Neural cell (in vitro differentiated cells): ENCODE results near the gene ZBTB32.

Experiments
- CTCF ChIP-seq: fragments of 450-650 bp; IDR thresholded peaks from 2 replicates; pipeline ENCODE4 v1.5.1; 2014; ENCODE audit warnings: antibody characterized with exemption, mild to moderate bottlenecking, moderate library complexity; ENCODE audit not compliant: poor library complexity, severe bottlenecking
- MXI1 ChIP-seq: fragments of 450-650 bp; conservative IDR thresholded peaks from 2 replicates; pipeline ENCODE4 v1.6.1; 2014; ENCODE audit warnings: antibody characterized with exemption, mild to moderate bottlenecking; ENCODE audit not compliant: poor library complexity, severe bottlenecking
- SMC3 ChIP-seq: fragments of 450-650 bp; conservative IDR thresholded peaks from 2 replicates; pipeline ENCODE4 v1.6.1; 2014; ENCODE audit warnings: antibody characterized with exemption, mild to moderate bottlenecking, moderate library complexity; ENCODE audit not compliant: poor library complexity

- TF ChIP-seq MXI1 (no peak), CTCF (no peak), SMC3 (no peak)
Measured at GRCh38 chr19:35669974-35670373, 34.4 kb upstream of the ZBTB32 start.
